ENCODE measurements around the gene CEACAM19.
"Not testable (repeated sequence)": the region's sequence is repeated elsewhere in the genome, so short reads cannot be mapped to it uniquely, and the experiment has no call there.

CEACAM19 gene

GRCh38 chr19:44671400-44671799 is at the start of gene CEACAM19:
CEACAM19 (plus strand) TSS chr19:44671482; CDS start chr19:44671932, 450 bp downstream.
- no peak for TF ChIP-seq ZNF274 (IDR thresholded peaks at IDR 0.05; ENCODE audit: low read depth, low read length)
- H3K4me3 ChIP-seq (ENCODE audit: low read length): no peak within 1 kb of the TSS

- H3K4me3 ChIP-seq (ENCODE audit: low read length): no peak overlapping the region
- no peak for TF ChIP-seq ZNF274 (IDR thresholded peaks at IDR 0.05; ENCODE audit: low read depth, low read length)
Measured at GRCh38 chr19:44623080-44623479, 48.2 kb upstream of the CEACAM19 start.

GRCh38 chr19:44623626-44624025 is 47.7 kb upstream of the CEACAM19 start:
- no peak overlapping the region for H3K4me3 ChIP-seq (ENCODE audit: low read length)
- TF ChIP-seq ZNF274 (IDR thresholded peaks at IDR 0.05; ENCODE audit: low read depth, low read length): no peak

GRCh38 chr19:44624840-44625354 is 46.4 kb upstream of the CEACAM19 start:
- no peak for TF ChIP-seq ZNF274 (IDR thresholded peaks at IDR 0.05; ENCODE audit: low read depth, low read length)
- no peak overlapping the region for H3K4me3 ChIP-seq (ENCODE audit: low read length)

- not testable (repeated sequence) for H3K4me3 ChIP-seq (ENCODE audit: low read length)
Measured at GRCh38 chr19:44625637-44626036, 45.6 kb upstream of the CEACAM19 start.

- no peak overlapping the region for H3K4me3 ChIP-seq (ENCODE audit: low read length)
- no peak for TF ChIP-seq ZNF274 (IDR thresholded peaks at IDR 0.05; ENCODE audit: low read depth, low read length)
Measured at GRCh38 chr19:44626048-44626624, 45.1 kb upstream of the CEACAM19 start.

- no peak for TF ChIP-seq ZNF274 (IDR thresholded peaks at IDR 0.05; ENCODE audit: low read depth, low read length)
- H3K4me3 ChIP-seq (ENCODE audit: low read length): no peak overlapping the region
Measured at GRCh38 chr19:44627631-44628030, 43.7 kb upstream of the CEACAM19 start.

- no peak for TF ChIP-seq ZNF274 (IDR thresholded peaks at IDR 0.05; ENCODE audit: low read depth, low read length)
Measured at GRCh38 chr19:44628793-44629192, 42.5 kb upstream of the CEACAM19 start.

GRCh38 chr19:44631611-44632010 is 39.7 kb upstream of the CEACAM19 start:
- not testable (repeated sequence) for H3K4me3 ChIP-seq (ENCODE audit: low read length)

More at GRCh38 chr19:44628793-44629192, 42.5 kb upstream of the CEACAM19 start:
- H3K4me3 ChIP-seq (ENCODE audit: low read length): no peak overlapping the region

GRCh38 chr19:44634058-44634457 is 37.2 kb upstream of the CEACAM19 start:
- H3K4me3 ChIP-seq (ENCODE audit: low read length): not testable (repeated sequence)

GRCh38 chr19:44634785-44635184 is 36.5 kb upstream of the CEACAM19 start:
- no peak for TF ChIP-seq ZNF274 (IDR thresholded peaks at IDR 0.05; ENCODE audit: low read depth, low read length)
- no peak overlapping the region for H3K4me3 ChIP-seq (ENCODE audit: low read length)

- no peak overlapping the region for H3K4me3 ChIP-seq (ENCODE audit: low read length)
- no peak for TF ChIP-seq ZNF274 (IDR thresholded peaks at IDR 0.05; ENCODE audit: low read depth, low read length)
Measured at GRCh38 chr19:44635581-44636438, 35.5 kb upstream of the CEACAM19 start.

- no peak overlapping the region for H3K4me3 ChIP-seq (ENCODE audit: low read length)
- no peak for TF ChIP-seq ZNF274 (IDR thresholded peaks at IDR 0.05; ENCODE audit: low read depth, low read length)
Measured at GRCh38 chr19:44636439-44637389, 34.6 kb upstream of the CEACAM19 start.

GRCh38 chr19:44637390-44637764 is 33.9 kb upstream of the CEACAM19 start:
- no peak overlapping the region for H3K4me3 ChIP-seq (ENCODE audit: low read length)
- no peak for TF ChIP-seq ZNF274 (IDR thresholded peaks at IDR 0.05; ENCODE audit: low read depth, low read length)
